Lung (tissue), 12 donors: ENCODE data around the gene VPS39. TPM values are rescaled to one million over a fixed set of nuclear protein-coding genes. Genes with fewer than 3 reads are reported as not detected.

Experiments
- ATAC-seq: fragments of 200-7000 bp; cut with Tn5 transposase; one replicate; pipeline ENCODE4 v1.9.1; 2020; ENCODE audit warnings: moderate number of reproducible peaks; ENCODE audit not compliant: insufficient read depth, low FRiP score
- DNase-seq, 3 donors: peaks; one replicate each; pipeline ENCODE4 v3.0.0-alpha.2; 2013 to 2017
- H3K27ac ChIP-seq, 2 donors: one replicate each; pipeline ENCODE4 v1.5.1; 2013; ENCODE audit warnings: mild to moderate bottlenecking in 2 of 2, moderate library complexity in 2 of 2, control low read depth in 1 of 2, inconsistent platforms in 1 of 2, low read depth in 1 of 2, low read length in 1 of 2
- H3K27me3 ChIP-seq, 3 donors: one replicate each; pipeline ENCODE4 v1.5.1; 2013; ENCODE audit warnings: low read length in 2 of 3; ENCODE audit not compliant: control insufficient read depth in 3 of 3, insufficient read depth in 3 of 3
- H3K36me3 ChIP-seq, 4 donors: one replicate each; pipeline ENCODE4 v1.5.1; 2013; ENCODE audit warnings: low read length in 4 of 4, mild to moderate bottlenecking in 1 of 4, moderate library complexity in 1 of 4; ENCODE audit not compliant: control insufficient read depth in 4 of 4, insufficient read depth in 4 of 4
- H3K4me1 ChIP-seq, 5 donors: one replicate each; pipeline ENCODE4 v1.5.1; 2013; ENCODE audit warnings: low read length in 5 of 5, mild to moderate bottlenecking in 2 of 5, moderate library complexity in 1 of 5; ENCODE audit not compliant: control insufficient read depth in 5 of 5, insufficient read depth in 5 of 5
- H3K4me3 ChIP-seq: one replicate; pipeline ENCODE4 v1.5.1; 2013; ENCODE audit warnings: mild to moderate bottlenecking, control low read depth, moderate library complexity
- H3K9ac ChIP-seq, 2 donors: one replicate each; pipeline ENCODE4 v1.5.1; 2013; ENCODE audit warnings: low read length in 2 of 2, control low read depth in 1 of 2; ENCODE audit not compliant: insufficient read depth in 1 of 2
- H3K9me3 ChIP-seq, 4 donors: one replicate each; pipeline ENCODE4 v1.5.1; 2013; ENCODE audit warnings: low read length in 3 of 4, mild to moderate bottlenecking in 1 of 4, moderate library complexity in 1 of 4; ENCODE audit not compliant: control insufficient read depth in 4 of 4, insufficient read depth in 3 of 4
- CTCF ChIP-seq: IDR thresholded peaks from 2 replicates; pipeline ENCODE4 v1.5.1; 2012; ENCODE audit warnings: mild to moderate bottlenecking; ENCODE audit errors: control extremely low read depth, extremely low read depth
- WGBS, 2 donors: extraction: QIAGEN DNeasy Blood & Tissue Kit; methylation state at CpG; one replicate each; pipeline ENCODE4 v1.1.7; 2013; 5-methylcytosine and 5-hydroxymethylcytosine counted together
- polyA plus RNA-seq, 2 donors: library from polyadenylated mRNA; stranded (reverse); fragments of 200-250 nt; gene quantifications; one replicate each; pipeline ENCODE4 v1.2.1, GENCODE V29; 2013
- total RNA-seq, 2 donors: library from RNA; depleted of rRNA in 1 of 2; stranded (reverse); fragments of >200 nt in 1 of 2; gene quantifications; one replicate each; pipeline ENCODE4 v1.2.1, GENCODE V29; 2014 to 2021
- donor health status: control.
- donor health status: control.
- donor health status: Bipolar disorder and iron deficiency.
- donor health status: healthy.
- donor health status: DM: yes; HTN: yes; CAD: no.

Gene VPS39
- total and polyA plus RNA-seq, 4 donors: 29.4 to 99.1 (median 51.5) TPM

DNA sequence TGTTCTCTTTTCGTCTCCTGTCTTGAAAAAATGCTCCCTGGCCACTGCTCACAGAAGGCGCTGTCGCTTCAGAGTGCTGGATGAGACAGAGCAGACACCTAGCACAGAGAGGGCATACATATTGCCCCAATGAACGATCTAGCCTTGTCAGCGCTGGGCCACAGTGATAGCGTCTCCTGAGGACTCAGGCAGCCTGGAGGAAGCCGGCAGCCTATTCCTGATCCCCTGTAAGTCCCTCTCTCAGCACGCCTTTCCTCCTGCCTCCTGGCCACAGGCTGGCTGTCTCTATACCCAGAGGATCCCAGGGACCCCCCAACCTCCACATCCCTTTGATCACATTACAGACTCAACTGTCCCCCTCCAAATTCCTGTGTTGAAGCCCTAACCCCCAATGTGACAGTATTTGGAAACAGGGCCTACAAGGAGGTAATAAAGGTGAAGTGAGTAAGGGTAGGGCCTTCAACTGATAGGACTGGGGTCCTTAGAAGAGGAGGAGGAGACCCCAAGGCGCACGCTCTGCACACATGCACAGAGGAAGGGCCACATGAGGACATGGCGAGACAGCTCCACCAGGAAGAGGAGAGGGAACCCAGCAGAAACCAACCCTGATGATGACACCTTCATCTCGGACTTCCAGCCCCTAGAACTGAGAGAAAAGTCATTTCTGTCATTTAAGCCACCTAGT is 59.2 kb downstream of the VPS39 start:
- no peak for ATAC-seq
- Histone ChIP-seq H3K4me3 (no peak overlapping the region), H3K4me1 (peaks cover 0 to 18% (median 9%) of the 10 kb centered on the region in 5 donors), H3K36me3 (no peaks in the 10 kb centered on the region), H3K9ac (no peak overlapping the region), H3K9me3 (no peaks in the 10 kb centered on the region), H3K27me3 (no peaks in the 10 kb centered on the region), H3K27ac (no peak overlapping the region)
- no peak for TF ChIP-seq CTCF
- no peak for DNase-seq
- WGBS, 2 donors: 90% methylated on average over 12 of the region's 12 CpGs

DNA sequence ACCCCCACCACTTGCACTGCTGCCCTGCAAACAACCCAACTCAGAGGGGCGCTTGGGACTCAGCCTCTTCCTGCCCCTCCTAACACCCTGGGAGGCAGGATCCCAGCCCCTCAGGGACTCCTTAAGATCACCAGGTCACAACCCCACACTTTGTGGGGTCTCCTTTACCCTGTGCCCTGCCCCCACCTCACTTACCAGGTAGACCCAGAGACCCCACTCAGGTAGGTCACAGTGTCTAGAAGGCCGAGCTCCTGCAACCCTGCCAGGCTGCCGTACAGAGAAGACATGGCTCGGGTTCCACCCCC is 60.7 kb downstream of the VPS39 start:
- Histone ChIP-seq H3K27me3 (no peaks in the 10 kb centered on the region), H3K27ac (no peak overlapping the region), H3K9me3 (no peaks in the 10 kb centered on the region), H3K4me3 (no peak overlapping the region), H3K36me3 (no peaks in the 10 kb centered on the region), H3K9ac (no peak overlapping the region), H3K4me1 (peaks cover 0 to 16% (median 7%) of the 10 kb centered on the region in 5 donors)
- DNase-seq: no peak
- ATAC-seq: no peak
- 94 to 97% methylated on average over 4 of the region's 4 CpGs for WGBS, 2 donors
- TF ChIP-seq CTCF: no peak

- Histone ChIP-seq H3K9me3 (no peaks in the 10 kb centered on the region), H3K27ac (no peak overlapping the region), H3K27me3 (no peaks in the 10 kb centered on the region), H3K36me3 (no peaks in the 10 kb centered on the region), H3K4me1 (peaks cover 0 to 10% (median 2%) of the 10 kb centered on the region in 5 donors), H3K4me3 (no peak overlapping the region), H3K9ac (no peak overlapping the region)
- DNase-seq: no peak
- ATAC-seq: no peak
- 82 to 89% methylated on average over 24 of the region's 24 CpGs for WGBS, 2 donors
- TF ChIP-seq CTCF: no peak
Measured at GRCh38 chr15:42146551-42147430, 61.3 kb downstream of the VPS39 start.
